NCI-H1092 (cell line): Measurements from ENCODE around the gene PORCN.

Experiments
- DNase-seq: peaks from one replicate; lab custom pipeline; 2025; lab: John Stamatoyannopoulos, UW

The PORCN gene

DNA sequence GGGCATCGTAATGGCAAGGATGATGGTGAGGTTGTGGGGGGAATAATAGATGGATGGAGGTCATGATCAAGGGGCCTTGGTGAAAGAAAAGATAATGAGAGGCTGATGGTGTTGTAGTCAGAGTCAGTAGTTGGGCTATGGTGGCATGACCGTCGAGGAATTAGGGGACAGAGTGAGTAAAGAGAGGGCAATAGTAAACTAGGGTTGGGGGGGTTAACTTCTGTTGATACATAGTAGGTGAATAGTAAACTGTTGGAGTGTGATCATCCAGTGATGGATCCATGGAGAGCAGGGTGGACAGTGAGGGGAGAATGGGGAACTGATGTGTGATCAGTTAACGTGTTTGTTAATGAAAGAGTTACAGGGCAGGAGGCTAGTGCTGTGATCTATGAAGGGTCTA lies 31.9 kb upstream of the PORCN start:
- no peak for DNase-seq

DNA sequence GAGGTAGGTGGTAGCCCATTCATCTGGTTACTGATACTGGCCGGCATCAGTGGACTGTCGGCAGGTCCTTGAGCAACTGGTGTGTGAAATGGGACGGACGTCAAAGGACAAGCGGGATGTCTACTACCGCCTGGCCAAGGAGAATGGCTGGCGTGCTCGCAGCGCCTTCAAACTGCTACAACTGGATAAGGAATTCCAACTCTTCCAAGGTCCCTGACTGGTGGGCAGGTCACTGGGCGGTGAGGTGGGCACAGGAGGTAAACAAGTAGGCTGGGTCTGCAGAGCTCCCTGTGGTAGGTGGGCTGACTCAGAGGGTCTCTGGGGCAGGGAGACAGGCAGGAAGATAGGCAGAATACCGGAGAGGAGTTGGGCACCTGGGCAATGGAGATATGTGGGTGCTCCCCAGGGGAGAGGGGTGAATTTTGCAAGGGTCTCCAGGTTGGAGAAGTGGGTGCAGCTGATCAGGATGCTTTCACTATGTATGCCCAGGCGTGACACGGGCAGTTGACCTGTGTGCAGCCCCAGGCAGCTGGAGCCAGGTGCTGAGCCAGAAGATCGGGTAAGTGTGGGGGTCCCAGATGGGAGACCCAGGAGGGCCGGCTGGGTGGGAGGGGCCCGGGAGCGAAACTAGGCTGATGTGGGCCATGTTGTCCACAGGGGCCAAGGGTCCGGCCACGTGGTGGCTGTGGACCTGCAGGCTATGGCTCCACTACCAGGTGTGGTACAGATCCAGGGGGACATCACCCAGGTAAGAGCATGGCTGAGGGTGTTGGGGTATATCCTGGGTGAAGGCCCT lies 30.6 kb upstream of the PORCN start:
- DNase-seq: no peak

GRCh38 chrX:48478806-48479205 lies 30.0 kb upstream of the PORCN start:
- no peak for DNase-seq

DNA sequence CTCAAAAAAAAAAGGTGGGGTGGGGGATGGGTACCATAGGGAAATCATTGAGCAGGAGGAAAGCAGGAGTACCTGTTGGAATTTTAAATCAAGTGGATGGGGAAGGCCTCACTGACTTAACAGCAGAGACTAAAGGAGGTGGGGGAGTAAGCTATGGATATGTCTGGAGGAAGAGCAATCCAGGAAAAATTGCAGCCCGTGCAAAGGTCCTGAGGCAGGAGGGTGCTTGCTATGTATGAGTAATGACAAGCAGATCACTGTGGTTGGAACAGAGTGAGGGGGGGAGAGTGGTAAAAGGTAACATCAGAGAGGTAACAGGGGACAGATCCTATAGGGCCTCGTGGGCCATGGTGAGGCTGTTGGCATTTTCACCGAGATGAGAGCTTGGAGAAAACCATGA lies 28.6 kb upstream of the PORCN start:
- no peak for DNase-seq

DNA sequence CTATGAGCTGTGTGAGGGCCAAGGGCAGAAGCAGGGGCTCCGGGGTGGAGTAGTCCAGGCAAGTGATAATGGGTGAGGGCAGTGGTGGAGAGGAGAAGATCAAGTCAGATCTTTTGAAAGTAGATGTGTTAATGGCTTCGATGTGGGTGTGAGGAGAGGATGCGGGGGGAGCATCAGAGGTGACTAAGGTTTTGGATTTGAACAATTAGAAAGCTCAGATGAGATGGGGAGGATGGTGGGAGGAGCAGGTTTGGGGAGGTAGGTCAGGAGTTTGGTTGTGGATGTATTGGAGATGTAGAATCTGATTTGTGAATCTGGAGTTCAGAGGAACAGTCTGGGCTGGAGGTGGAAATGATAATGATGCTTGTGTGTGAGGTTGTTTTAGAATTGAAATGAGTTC lies 28.2 kb upstream of the PORCN start:
- no peak for DNase-seq

GRCh38 chrX:48482526-48482925 lies 26.3 kb upstream of the PORCN start:
- DNase-seq: no peak

GRCh38 chrX:48487362-48487798 lies 21.4 kb upstream of the PORCN start:
- no peak for DNase-seq

DNA sequence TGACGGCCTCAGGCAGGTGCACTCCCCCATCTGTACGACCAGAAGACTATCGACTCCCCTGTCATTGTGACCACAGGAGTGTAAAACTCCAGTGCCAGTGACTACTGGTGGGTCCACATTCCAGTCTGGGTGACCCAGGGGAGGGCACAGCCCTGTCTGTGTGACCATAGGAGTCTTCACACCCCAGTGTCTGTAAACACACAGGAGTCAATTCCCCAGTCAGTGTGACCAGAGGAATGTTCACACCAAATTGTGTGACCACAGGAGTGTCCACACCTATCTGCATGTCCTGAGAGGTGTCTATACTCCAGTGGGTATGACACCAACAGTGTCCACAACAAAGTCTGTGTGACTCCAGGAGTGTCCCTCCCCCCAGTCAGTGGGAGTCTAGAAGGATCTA lies 20.8 kb upstream of the PORCN start:
- no peak for DNase-seq

GRCh38 chrX:48489296-48489695 lies 19.5 kb upstream of the PORCN start:
- no peak for DNase-seq

GRCh38 chrX:48489892-48490291 lies 18.9 kb upstream of the PORCN start:
- no peak for DNase-seq

GRCh38 chrX:48490661-48491060 lies 18.1 kb upstream of the PORCN start:
- DNase-seq: no peak

DNA sequence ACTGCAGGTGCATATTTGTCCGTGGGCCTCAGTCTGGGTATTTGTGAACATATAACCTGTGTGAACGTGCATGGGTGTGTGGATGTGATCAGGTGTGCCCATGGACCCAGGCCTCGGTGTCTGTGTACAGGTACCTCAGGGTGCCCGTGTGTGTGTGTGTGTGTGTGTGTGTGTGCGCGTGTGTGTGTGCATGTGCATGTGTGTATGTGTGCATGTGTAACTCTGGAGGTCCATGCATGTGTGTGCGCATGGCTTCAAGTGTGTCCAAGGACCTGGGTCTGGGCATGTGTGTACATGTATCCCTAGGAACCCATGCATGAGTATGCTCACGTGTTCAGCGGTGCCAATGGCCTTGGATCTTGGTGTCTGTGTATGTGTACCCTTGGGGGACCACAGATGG lies 17.0 kb upstream of the PORCN start:
- DNase-seq: no peak

- DNase-seq: no peak
Observed at GRCh38 chrX:48492293-48492910, 16.4 kb upstream of the PORCN start.

DNA sequence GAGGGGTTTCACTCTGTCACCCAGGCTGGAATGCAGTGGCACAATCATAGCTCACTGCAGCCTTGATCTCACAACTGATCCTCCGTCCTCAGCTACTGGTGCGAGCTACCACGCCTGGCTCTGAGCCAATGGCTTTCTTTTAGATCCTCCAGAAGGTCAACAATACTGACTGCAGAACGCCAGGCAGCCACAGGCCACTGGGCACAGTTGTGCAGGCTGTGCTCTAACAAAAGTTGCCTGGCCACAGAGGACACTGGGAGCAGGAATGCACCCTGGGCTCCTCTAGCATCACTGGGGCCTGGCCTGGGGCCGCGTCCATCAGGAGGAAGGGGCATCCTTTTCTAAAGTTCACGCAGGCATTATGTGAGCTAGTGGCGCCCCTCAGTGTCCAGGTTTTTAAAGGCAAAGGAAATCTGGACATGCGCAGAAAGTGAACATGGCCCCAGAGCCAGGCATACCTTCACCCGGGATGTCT lies 14.9 kb upstream of the PORCN start:
- DNase-seq: peak; percentile 5

- DNase-seq: no peak
Observed at GRCh38 chrX:48496660-48497059, 12.1 kb upstream of the PORCN start.

DNA sequence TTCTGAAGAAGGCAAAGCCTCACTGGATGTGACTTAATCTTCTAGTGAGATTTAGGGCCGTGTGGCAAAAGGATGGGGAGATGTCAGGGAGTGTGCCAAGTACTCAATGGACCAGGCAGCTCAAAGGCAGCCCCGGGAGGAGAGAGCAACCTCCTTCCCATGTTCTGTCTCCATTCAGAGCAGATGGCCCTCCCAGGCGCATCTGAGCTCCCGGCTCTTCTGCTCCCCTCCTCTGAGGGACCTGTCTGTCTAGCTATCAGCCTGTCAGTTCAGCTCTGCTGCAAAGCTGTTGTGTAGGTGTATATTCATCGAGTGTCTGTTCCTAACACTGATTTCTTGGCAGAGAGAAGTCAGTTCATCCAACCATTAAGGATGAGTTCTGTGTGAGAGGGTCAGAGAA lies 10.9 kb upstream of the PORCN start:
- no peak for DNase-seq

DNA sequence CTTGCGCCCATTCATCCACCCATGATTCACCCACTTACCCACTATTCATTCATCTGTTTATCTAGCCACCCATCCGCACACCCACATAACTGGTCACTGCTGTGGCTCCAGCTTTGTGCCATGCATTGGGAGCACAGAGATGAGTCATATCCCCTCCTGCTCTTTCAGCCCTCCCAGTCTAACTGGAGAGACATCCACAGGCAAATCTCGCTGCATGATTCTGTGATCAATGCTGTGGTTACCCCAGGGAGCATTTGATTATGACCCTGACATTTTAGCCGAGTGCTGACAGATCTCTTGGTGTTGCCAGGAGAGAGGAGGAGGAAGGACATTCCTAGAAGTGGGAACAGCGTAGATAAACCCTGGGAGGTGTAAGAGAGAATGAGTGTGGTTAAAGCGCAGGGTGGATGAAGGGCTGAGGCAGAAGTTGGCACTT lies 10.4 kb upstream of the PORCN start:
- no peak for DNase-seq

DNA sequence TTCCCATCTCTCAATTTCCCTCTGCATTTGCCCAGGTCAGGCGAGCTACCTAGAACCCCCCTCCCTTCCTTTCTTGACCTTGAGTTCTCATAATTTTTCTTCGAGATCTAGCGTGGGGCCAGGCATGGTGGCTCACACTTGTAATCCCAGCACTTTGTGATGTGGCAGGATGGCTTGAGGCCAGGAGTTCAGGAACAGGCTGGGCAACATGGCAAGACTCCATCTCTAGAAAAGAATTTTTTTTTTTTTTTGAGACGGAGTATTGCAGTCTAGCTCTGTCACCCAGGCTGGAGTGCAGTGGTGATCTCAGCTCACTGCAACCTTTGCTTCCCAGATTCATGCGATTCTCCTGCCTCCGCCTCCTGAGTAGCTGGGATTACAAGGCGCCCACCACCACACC lies 4.5 kb upstream of the PORCN start:
- DNase-seq: no peak

DNA sequence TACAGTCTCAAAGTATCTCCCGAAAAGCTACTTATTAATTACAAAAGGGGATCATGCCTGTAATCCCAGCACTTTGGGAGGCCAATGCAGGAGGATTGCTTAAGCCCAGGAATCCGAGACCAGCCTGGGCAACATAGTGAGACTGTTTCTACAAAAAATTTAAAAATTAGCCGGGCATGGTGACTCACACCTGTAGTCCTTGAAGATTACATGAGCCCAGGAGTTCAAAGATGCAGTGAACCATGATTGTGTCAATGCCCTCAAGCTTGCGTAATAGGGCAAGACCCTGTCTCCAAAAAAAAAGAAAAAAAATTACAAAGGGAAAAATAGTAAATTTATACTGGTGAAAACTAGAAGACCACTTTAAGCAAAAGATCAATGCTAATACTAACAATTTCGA lies 3.3 kb upstream of the PORCN start:
- no peak for DNase-seq

GRCh38 chrX:48507246-48507645 lies 1.5 kb upstream of the PORCN start:
- no peak for DNase-seq

DNA sequence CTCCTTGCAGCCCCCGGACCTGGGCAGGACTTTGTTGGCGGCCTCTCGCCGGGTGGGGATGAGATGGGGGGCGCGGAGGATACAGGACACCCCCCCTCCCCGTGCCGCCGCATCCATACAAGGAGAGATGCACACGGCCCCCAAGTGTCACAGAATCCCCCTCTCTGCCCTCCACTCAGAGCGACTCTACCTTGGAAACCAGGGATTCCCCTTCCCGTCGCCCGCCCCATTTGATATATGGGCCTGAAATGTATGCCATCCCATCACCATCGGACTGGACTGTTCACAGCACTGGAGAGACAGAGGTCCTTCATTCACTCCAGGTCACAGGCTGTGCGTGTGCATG lies 426 bp downstream of the PORCN start:
- no peak for DNase-seq

- no peak for DNase-seq
Observed at GRCh38 chrX:48509619-48510018, 827 bp downstream of the PORCN start.

- DNase-seq: no peak
Observed at GRCh38 chrX:48511560-48511959, 2.8 kb downstream of the PORCN start.
